Activated naive CD8-positive, alpha-beta T cell treated with anti-CD3 and anti-CD28 coated beads, Interleukin-2, amount 10 ng/mL, durations not matched to agents 7 days and 5 days (primary cell): ENCODE measurements around the gene MYBL2. TPM values are rescaled to one million over a fixed set of nuclear protein-coding genes. Genes with fewer than 3 reads are reported as not detected.
A peak's percentile ranks its signal among the peaks of the same experiment; 100 is the strongest.

ENCODE experiments used
- ATAC-seq: fragments of 150-1000 bp; cut with Tn5 transposase; one replicate; pipeline ENCODE4 v1.10.0; 2021; ENCODE audit warnings: low read depth, moderate library complexity
- POLR2A ChIA-PET: fragments of 350-600 bp; sonication (Branson Sonifier 250); formaldehyde crosslinking; loops from one replicate; lab custom pipeline; 2021; ENCODE audit warnings: antibody characterized with exemption; lab: Charles Lee
- DNase-seq: peaks from one replicate; pipeline ENCODE4 v3.0.0; 2021
- H3K27ac Mint-ChIP-seq: one replicate; pipeline ENCODE4 v1.8.0; 2022; ENCODE audit warnings: mild to moderate bottlenecking, mixed read lengths
- H3K27me3 Mint-ChIP-seq: one replicate; pipeline ENCODE4 v1.8.0; 2022; ENCODE audit warnings: mild to moderate bottlenecking, moderate library complexity, mixed read lengths
- H3K36me3 Mint-ChIP-seq: one replicate; pipeline ENCODE4 v1.8.0; 2021; ENCODE audit warnings: mild to moderate bottlenecking, mixed read lengths
- H3K4me1 Mint-ChIP-seq: one replicate; pipeline ENCODE4 v1.8.0; 2021; ENCODE audit warnings: mixed read lengths
- H3K4me3 Mint-ChIP-seq: one replicate; pipeline ENCODE4 v1.8.0; 2022; ENCODE audit warnings: mild to moderate bottlenecking, moderate library complexity, mixed read lengths
- H3K9me3 Mint-ChIP-seq: one replicate; pipeline ENCODE4 v1.8.0; 2021; ENCODE audit warnings: mixed read lengths
- total RNA-seq, 2 experiments: library from RNA; stranded (reverse); gene quantifications; one replicate each; pipeline ENCODE4 v1.2.3, GENCODE V29; 2021

MYBL2 gene
- total RNA-seq, 2 experiments from 2014 or later, result 72.6 to 81.1 TPM

DNA sequence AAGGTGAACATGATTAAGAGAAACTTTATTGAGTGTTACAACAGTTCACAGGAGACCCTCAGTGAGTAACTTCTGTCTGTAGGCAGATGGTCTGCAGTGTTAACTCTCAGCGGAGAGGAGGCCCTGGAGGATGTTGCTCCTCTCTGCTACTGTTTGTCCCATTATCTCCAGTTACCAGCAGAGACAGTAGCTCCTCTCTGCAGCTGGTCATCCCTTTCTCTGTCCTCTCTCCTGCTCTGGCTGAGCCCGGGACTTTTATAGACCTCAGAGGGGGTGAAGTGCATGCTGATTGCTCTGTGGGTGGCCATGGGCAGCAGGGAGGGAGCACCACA lies 54.1 kb downstream of the MYBL2 start:
- POLR2A ChIA-PET, result no interaction called here
- no peaks in the 10 kb centered on the region for H3K27me3 Mint-ChIP-seq
- no peak for DNase-seq
- H3K27ac Mint-ChIP-seq, result no peak overlapping the region
- no peaks in the 10 kb centered on the region for H3K9me3 Mint-ChIP-seq
- ATAC-seq, result no peak
- H3K4me1 Mint-ChIP-seq, result peaks cover 4% of the 10 kb centered on the region
- peaks cover 23% of the 10 kb centered on the region for H3K36me3 Mint-ChIP-seq
- no peak overlapping the region for H3K4me3 Mint-ChIP-seq

DNA sequence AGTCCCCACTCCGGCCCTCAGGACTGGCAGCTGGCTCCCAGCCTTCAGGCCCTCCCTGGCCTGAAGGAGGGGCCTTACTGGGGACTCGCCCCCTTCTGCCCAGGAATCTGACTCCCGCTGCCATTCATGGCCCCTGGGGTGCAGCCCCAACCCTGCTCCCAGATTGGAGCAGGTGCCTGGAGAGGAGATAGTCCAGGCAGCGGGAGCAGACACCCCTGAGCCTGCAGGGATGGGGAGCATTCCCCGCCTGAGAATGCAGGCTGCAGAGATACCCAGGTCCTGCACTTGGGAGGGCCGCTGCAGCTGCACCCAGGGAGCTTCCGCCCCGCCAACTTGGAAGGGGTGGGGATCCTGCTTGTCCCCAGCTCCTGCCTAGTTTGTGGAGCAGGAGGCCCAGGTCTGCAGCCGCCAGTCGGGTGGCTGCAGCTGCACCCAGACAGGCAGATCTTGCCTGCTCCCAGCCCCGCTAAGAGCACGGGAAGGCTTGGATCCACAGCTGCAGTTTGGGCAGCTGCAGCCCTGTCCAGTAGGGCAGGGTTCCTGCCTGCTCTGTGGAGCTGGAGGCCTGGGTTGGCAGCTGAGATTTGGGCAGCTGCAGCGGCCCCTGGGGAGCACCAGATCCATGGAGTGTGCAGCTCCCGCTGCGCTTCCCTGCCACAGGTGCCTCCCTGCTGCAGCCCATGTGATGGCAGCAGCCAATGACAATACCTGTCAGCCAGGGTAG lies 54.7 kb downstream of the MYBL2 start:
- POLR2A ChIA-PET, result interaction anchor here (0.9 kb wide), 1 partner anchor 348 kb away, joined by 3 read pairs; no protein-coding TSS in a partner anchor
- H3K9me3 Mint-ChIP-seq, result no peaks in the 10 kb centered on the region
- no peaks in the 10 kb centered on the region for H3K27me3 Mint-ChIP-seq
- peaks cover 4% of the 10 kb centered on the region for H3K4me1 Mint-ChIP-seq
- H3K4me3 Mint-ChIP-seq, result peak overlapping the region; percentile 41
- DNase-seq, result no peak
- H3K27ac Mint-ChIP-seq, result no peak overlapping the region
- peak; percentile 51 for ATAC-seq
- H3K36me3 Mint-ChIP-seq, result peaks cover 23% of the 10 kb centered on the region

DNA sequence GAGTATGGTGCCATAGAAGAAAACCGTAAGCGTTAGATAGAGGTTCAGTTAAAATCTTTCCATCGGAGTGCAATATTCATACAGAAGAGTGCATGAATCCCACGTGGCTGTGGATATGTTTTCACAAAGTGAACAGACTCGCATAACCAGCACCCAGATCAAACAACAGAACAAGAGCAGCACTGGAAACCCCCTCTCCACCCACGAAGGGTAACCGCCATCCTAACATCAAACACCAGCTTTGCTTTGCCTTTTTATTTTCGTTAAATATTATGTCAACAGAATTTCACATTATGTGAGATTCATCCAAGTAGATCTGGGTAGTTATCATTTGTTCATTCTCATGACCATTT lies 55.2 kb downstream of the MYBL2 start:
- ATAC-seq, result peak; percentile 67
- Mint-ChIP-seq H3K4me3 (peak overlapping the region; percentile 41), H3K27me3 (no peaks in the 10 kb centered on the region), H3K9me3 (no peaks in the 10 kb centered on the region), H3K36me3 (peaks cover 19% of the 10 kb centered on the region), H3K4me1 (peaks cover 4% of the 10 kb centered on the region), H3K27ac (no peak overlapping the region)
- POLR2A ChIA-PET, result interaction anchor here (0.9 kb wide), 1 partner anchor 347 kb away, joined by 3 read pairs; no protein-coding TSS in a partner anchor
- DNase-seq, result no peak

DNA sequence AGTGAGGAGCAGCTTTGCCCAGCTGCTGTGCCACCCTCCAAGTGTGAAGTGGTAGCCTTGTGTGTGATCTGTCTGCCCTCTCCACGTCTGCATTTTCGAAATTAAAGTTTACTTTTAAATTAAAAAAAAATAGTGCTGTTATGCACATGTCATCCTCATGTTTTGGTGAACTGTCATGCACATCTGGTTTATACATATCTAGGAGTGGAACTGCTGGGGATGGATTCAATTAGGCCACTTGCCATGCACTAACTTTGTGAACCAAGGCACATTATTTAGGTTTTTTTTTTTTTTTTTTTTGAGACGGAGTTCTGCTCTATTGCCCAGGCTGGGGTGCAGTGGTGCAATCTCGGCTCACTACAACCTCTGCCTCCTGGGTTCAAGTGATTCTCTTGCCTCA lies 56.3 kb downstream of the MYBL2 start:
- Mint-ChIP-seq H3K36me3 (peaks cover 20% of the 10 kb centered on the region), H3K27me3 (no peaks in the 10 kb centered on the region), H3K4me3 (no peak overlapping the region), H3K27ac (no peak overlapping the region), H3K4me1 (peaks cover 6% of the 10 kb centered on the region), H3K9me3 (peaks cover 1% of the 10 kb centered on the region)
- POLR2A ChIA-PET, result no interaction called here
- DNase-seq (no peak), ATAC-seq (no peak)

DNA sequence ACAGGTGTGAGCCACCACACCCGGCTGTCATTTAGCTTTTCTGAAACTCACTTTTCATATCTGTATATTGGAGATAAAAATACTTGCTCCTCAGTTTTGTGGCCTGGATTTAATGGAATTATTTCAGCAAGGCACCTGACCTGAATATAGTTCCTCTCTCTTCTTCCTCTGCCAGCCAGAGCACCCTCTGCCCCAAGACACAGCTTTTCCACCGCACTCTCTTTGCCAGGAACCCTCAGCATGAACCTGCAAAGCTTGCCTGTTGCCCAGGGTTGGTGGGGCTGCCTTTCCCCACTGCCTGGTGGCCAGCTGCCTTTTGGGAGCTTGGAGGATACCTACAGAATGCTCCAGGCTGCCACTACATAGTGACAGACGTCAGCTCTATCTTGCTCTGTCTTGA lies 56.8 kb downstream of the MYBL2 start:
- POLR2A ChIA-PET, result interaction anchor here (0.6 kb wide), 1 partner anchor 152 kb away, joined by 3 read pairs; no protein-coding TSS in a partner anchor
- no peak for ATAC-seq
- peaks cover 4% of the 10 kb centered on the region for H3K9me3 Mint-ChIP-seq
- peaks cover 11% of the 10 kb centered on the region for H3K4me1 Mint-ChIP-seq
- H3K4me3 Mint-ChIP-seq, result no peak overlapping the region
- DNase-seq, result no peak
- no peak overlapping the region for H3K27ac Mint-ChIP-seq
- peaks cover 21% of the 10 kb centered on the region for H3K36me3 Mint-ChIP-seq
- H3K27me3 Mint-ChIP-seq, result no peaks in the 10 kb centered on the region

DNA sequence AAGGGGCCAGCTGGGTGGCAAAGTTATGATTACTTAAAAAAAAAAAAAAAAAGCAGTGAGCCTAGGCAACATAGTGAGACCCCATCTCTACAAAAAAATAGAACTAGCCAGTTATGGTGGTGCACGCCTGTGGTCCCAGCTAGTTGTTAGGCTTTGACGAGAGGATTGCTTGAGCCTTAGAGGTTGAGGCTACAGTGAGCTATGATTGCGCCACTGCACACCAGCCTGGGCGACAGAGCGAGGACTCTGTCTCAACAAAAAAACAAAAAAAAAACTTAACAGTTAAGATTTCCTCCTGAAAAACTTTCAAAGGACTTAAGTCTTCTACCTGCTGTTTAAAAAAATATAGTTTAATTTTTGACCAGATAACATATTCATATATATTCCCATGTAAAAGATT lies 57.5 kb downstream of the MYBL2 start:
- Mint-ChIP-seq H3K4me1 (peaks cover 17% of the 10 kb centered on the region), H3K36me3 (peaks cover 16% of the 10 kb centered on the region), H3K27ac (no peak overlapping the region)

DNA sequence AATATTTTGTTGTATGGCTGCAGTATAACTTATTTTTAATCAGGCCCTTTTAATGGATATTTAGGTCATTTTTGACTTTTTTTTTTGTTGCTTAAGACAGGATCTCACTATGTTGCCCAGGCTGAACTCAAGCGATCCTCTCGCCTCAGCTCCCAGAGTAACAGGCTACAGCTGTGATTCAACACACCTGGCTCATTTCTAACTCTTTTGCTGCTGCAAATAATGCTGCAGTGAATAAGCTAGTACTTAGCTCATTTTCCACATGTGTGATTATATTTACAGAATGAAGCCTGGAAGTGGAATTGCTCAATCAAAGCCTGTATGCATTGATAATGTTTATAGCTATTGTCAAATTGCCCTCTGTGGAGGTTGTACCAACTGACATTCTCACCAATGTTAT lies 58.8 kb downstream of the MYBL2 start:
- Mint-ChIP-seq H3K27ac (no peak overlapping the region), H3K4me1 (peaks cover 17% of the 10 kb centered on the region), H3K27me3 (no peaks in the 10 kb centered on the region), H3K36me3 (peaks cover 5% of the 10 kb centered on the region), H3K4me3 (no peak overlapping the region), H3K9me3 (peaks cover 6% of the 10 kb centered on the region)
- no peak for ATAC-seq
- POLR2A ChIA-PET, result no interaction called here
- DNase-seq, result no peak

More for the DNA sequence above, 57.5 kb downstream of the MYBL2 start:
- DNase-seq (no peak), ATAC-seq (no peak)
- H3K9me3 Mint-ChIP-seq, result peaks cover 6% of the 10 kb centered on the region
- no peaks in the 10 kb centered on the region for H3K27me3 Mint-ChIP-seq
- H3K4me3 Mint-ChIP-seq, result no peak overlapping the region
- POLR2A ChIA-PET, result no interaction called here

DNA sequence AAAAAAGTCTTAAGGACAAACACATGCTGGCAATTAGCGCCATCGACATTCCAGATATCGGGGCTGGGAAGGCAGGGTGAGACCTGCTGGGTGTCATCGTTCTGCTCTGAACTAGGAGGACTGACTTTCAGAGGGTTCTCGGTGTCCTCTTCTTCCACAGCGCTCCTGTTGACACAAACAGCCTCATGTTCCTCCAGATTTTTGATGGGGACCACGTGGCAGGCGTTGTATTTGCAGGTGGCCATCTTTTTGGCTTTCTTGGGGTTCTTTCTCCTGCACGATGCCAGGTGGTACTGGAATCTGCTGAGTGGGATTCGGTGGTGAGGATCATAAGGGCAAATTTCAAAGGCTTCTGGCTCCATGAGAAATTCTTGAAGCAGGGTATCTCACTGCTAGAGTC lies 59.4 kb downstream of the MYBL2 start:
- Mint-ChIP-seq H3K36me3 (peaks cover 5% of the 10 kb centered on the region), H3K4me3 (no peak overlapping the region), H3K27ac (no peak overlapping the region), H3K9me3 (peaks cover 6% of the 10 kb centered on the region), H3K27me3 (no peaks in the 10 kb centered on the region), H3K4me1 (peaks cover 17% of the 10 kb centered on the region)
- POLR2A ChIA-PET, result no interaction called here
- no peak for ATAC-seq
- DNase-seq, result no peak

DNA sequence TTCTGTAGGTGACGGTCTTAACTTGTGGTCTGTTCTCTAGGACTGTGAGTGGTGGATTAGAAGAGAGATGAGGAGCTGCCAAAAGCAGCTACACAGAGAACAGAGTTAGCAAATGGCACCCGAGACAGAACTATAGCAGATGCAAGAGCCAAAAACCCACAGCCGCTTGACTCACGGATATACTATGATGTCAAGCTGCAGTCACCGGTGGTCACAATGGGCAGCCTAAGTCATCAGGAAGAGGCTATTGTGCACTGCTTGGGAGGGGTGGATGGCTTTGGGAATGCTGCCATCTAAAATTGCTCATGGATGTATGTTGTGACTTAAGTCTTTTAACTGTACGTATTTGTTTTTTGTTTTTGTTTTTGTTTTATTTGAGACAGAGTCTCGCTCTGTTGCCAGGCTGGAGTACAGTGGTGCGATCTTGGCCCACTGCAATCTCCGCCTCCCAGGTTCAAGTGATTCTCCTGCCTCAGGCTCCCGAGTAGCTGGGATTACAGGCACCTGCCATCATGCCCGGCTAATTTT lies 60.0 kb downstream of the MYBL2 start, which contains the start of gene GTSF1L:
Gene GTSF1L (minus strand): TSS at position 192 of the 528 bp plus-strand sequence. CDS start 308 bp downstream, outside the sequence.
- Mint-ChIP-seq H3K27me3 (no peaks in the 10 kb centered on the region), H3K27ac (no peak within 1 kb of the TSS), H3K36me3 (peaks cover 5% of the 10 kb centered on the region), H3K9me3 (peaks cover 6% of the 10 kb centered on the region), H3K4me1 (peaks cover 17% of the 10 kb centered on the region), H3K4me3 (no peak within 1 kb of the TSS)
- POLR2A ChIA-PET, result no interaction called here
- DNase-seq, result no peak
- no peak for ATAC-seq

DNA sequence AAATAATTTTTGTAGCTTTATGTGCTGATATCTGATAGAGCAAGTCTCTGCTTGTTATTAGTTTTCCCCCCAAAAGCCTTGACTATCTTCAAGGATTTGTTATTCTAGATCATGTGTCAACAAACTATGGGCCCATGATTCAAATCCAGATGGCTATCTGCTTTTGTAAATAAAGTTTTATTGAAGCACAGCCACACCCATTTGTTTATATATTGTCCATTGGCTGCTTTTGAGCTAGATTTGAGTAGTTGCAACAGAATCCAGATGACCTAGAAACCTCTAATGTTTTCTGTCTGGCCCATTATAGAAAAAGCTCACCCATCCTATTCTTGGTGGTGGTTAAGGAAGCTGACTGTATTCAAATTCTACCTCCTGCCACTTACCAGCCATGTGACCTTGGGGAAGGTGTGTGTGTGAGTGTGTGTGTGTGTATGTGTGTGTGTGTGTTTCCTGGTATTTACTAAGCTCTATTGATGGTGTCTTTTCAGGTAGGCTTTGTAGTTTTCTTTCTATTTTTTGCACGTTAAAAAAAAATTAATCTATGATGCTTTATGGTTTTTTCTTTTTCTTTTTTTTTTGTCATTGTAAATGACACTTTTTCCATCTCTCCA lies 61.2 kb downstream of the MYBL2 start:
- no peak for DNase-seq
- no peaks in the 10 kb centered on the region for H3K27me3 Mint-ChIP-seq
- H3K4me1 Mint-ChIP-seq, result peaks cover 17% of the 10 kb centered on the region
- peaks cover 6% of the 10 kb centered on the region for H3K9me3 Mint-ChIP-seq
- peak; percentile 47 for ATAC-seq
- H3K27ac Mint-ChIP-seq, result no peak overlapping the region
- no peak overlapping the region for H3K4me3 Mint-ChIP-seq
- H3K36me3 Mint-ChIP-seq, result peaks cover 5% of the 10 kb centered on the region
- POLR2A ChIA-PET, result interaction anchor here (2.2 kb wide), 1 partner anchor 23 kb away, joined by 7 read pairs; no protein-coding TSS in a partner anchor

DNA sequence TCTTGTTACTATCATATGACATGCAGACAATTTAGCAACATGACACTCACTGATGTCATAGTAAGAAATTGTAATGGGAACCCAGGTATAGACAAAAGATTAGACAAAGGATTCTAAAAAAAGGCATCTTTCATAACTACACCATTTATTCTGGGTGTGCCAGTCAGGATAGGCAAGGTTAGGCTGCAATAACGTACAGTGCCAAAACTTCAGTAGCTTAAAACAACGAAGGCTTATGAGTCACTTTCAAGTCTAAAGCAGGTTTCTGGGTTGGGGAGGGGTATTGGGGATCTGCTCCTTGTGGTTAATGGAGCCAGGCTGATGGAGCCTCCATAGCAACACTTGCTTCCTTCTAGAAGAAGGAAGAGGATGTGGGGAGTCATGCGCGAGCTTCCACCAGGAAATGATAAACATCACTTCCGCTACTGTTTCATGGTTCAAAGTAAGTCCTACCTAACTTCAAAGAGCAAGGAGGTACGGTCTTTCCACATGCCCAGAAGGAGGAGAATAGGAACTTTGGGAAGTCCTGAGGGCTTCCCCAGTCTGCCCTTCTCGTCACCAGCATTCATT lies 61.9 kb downstream of the MYBL2 start:
- no peak for DNase-seq
- H3K27me3 Mint-ChIP-seq, result no peaks in the 10 kb centered on the region
- H3K27ac Mint-ChIP-seq, result peak overlapping the region; percentile 44
- H3K36me3 Mint-ChIP-seq, result peaks cover 5% of the 10 kb centered on the region
- peaks cover 6% of the 10 kb centered on the region for H3K9me3 Mint-ChIP-seq
- no peak overlapping the region for H3K4me3 Mint-ChIP-seq
- ATAC-seq, result no peak
- POLR2A ChIA-PET, result interaction anchor here (0.5 to 2.2 kb wide), 2 partner anchors 23 to 459 kb away, joined by 3 to 7 read pairs; no protein-coding TSS in a partner anchor
- H3K4me1 Mint-ChIP-seq, result peaks cover 20% of the 10 kb centered on the region

DNA sequence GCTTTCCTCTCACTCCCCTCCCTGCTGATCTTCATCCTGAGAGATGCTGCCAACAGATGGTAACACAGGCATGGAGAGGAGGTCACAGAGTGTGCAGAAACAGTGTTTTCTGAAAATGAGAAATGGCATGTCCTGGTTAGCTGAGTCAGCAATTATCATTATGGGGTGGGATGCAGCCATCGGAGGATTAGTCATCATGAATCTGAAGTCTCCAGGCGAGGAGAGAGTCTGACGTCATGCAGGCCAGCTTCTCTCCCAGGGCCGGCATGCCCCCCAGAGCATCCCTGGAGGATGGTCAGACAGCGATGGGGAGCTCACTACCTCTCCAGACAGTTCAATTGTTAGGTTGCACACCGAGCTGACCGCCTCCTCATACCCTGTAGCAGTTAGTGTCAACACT lies 64.6 kb downstream of the MYBL2 start:
- no peak for DNase-seq
- H3K27ac Mint-ChIP-seq, result no peak overlapping the region
- ATAC-seq, result no peak
- H3K36me3 Mint-ChIP-seq, result peaks cover 7% of the 10 kb centered on the region
- no peak overlapping the region for H3K4me3 Mint-ChIP-seq
- H3K9me3 Mint-ChIP-seq, result peaks cover 6% of the 10 kb centered on the region
- peaks cover 20% of the 10 kb centered on the region for H3K4me1 Mint-ChIP-seq
- H3K27me3 Mint-ChIP-seq, result no peaks in the 10 kb centered on the region
- POLR2A ChIA-PET, result interaction anchor here (1.0 kb wide), 1 partner anchor 274 kb away, joined by 4 read pairs; the partner anchor contains the start of gene SRSF6

DNA sequence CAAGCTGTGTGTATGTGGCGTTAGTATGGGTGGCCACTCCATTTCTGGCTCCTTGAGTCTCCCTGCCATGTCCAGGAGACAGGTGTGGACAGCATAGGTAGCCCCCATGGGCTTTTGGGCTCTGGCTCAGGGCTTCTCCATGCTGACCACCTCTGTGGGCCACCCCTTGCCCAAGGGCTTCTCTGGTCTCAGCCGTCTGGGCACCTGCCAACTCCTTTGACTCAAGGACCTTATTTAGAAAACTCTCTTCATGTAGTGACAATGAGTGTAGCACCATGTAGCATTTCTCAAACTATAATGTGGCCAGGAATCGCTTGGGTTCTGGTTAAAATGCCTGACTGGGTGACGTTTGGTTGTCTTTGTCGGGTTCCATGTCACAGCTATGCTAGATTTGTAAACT lies 65.0 kb downstream of the MYBL2 start:
- H3K9me3 Mint-ChIP-seq, result peaks cover 6% of the 10 kb centered on the region
- no peaks in the 10 kb centered on the region for H3K27me3 Mint-ChIP-seq
- DNase-seq, result no peak
- POLR2A ChIA-PET, result no interaction called here
- H3K27ac Mint-ChIP-seq, result no peak overlapping the region
- peaks cover 23% of the 10 kb centered on the region for H3K4me1 Mint-ChIP-seq
- H3K4me3 Mint-ChIP-seq, result no peak overlapping the region
- no peak for ATAC-seq
- H3K36me3 Mint-ChIP-seq, result peaks cover 7% of the 10 kb centered on the region
